Osteoblast (primary cell): ENCODE data around the gene KCNAB1. TPM values are rescaled to one million over a fixed set of nuclear protein-coding genes. Genes with fewer than 3 reads are reported as not detected.
"Not testable (repeated sequence)": the region's sequence is repeated elsewhere in the genome, so short reads cannot be mapped to it uniquely, and the experiment has no call there.

Experiments used
- DNase-seq: peaks from one replicate; pipeline ENCODE4 v3.0.0; 2011; ENCODE audit warnings: low spot score, mixed read lengths; ENCODE audit not compliant: insufficient read length; ENCODE audit errors: missing footprints
- H2AFZ ChIP-seq: 2 replicates; pipeline ENCODE4 v1.6.0; 2011; ENCODE audit warnings: mild to moderate bottlenecking, low read length
- H3K27ac ChIP-seq: 2 replicates; pipeline ENCODE4 v1.5.1; 2011; ENCODE audit warnings: mild to moderate bottlenecking, low read depth, low read length, moderate library complexity
- H3K27me3 ChIP-seq: 2 replicates; pipeline ENCODE4 v1.6.0; 2012; ENCODE audit warnings: mild to moderate bottlenecking, control low read depth, inconsistent platforms, low read length, moderate library complexity; ENCODE audit not compliant: insufficient read depth
- H3K36me3 ChIP-seq: 2 replicates; pipeline ENCODE4 v1.5.1; 2011; ENCODE audit warnings: mild to moderate bottlenecking, low read length, control low read depth, moderate library complexity; ENCODE audit not compliant: insufficient read depth
- H3K4me1 ChIP-seq: 2 replicates; pipeline ENCODE4 v1.5.1; 2011; ENCODE audit warnings: mild to moderate bottlenecking, low read length, control low read depth, moderate library complexity; ENCODE audit not compliant: insufficient read depth
- H3K4me2 ChIP-seq: 2 replicates; pipeline ENCODE4 v1.6.0; 2011; ENCODE audit warnings: mild to moderate bottlenecking, low read length; ENCODE audit not compliant: insufficient read depth
- H3K4me3 ChIP-seq: fragments of 200-600 bp; sonication (generic); 3 replicates; pipeline ENCODE4 v1.5.1; 2012; ENCODE audit warnings: mild to moderate bottlenecking, low read length, inconsistent platforms; ENCODE audit not compliant: insufficient read depth
- H3K79me2 ChIP-seq: 2 replicates; pipeline ENCODE4 v1.6.0; 2012; ENCODE audit warnings: mild to moderate bottlenecking, low read length, control low read depth, inconsistent platforms; ENCODE audit not compliant: insufficient read depth
- H3K9me3 ChIP-seq: 2 replicates; pipeline ENCODE4 v1.5.1; 2011; ENCODE audit warnings: low read depth, low read length, control low read depth
- H4K20me1 ChIP-seq: 2 replicates; pipeline ENCODE4 v1.6.0; 2012; ENCODE audit warnings: mild to moderate bottlenecking, low read length, control low read depth; ENCODE audit not compliant: insufficient read depth
- total RNA-seq: library from RNA; depleted of rRNA; stranded (reverse); fragments of >200 nt; gene quantifications from 2 replicates; pipeline ENCODE4 v1.2.3, GENCODE V29; 2012
- TF ChIP-seq, protein P1 (sequence below): IDR thresholded peaks from 2 replicates; pipeline ENCODE4 v1.5.1; 2011; ENCODE audit warnings: mild to moderate bottlenecking, low read depth, low read length, moderate library complexity; ENCODE audit errors: extremely low read depth

KCNAB1 gene
- total RNA-seq, 1 donor, result 0.36 TPM

DNA sequence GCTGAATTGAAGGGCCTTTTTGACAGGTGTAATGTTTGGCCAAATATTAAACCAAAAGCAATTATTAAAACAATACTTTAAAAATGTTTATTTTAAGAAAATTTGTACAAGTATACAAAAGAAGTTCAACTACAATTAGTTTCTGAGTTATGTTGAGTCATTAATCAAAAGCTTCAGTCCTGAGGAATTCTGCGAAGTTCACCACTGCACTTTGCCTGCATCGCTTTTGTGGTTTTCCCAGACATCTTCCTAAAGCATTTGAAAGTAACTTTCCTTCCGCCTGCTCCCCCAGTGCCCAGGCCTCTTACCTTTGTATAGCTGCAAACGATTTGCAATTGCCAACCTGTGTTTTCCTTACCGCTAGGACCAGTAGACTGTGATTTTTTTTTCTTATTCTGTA, 69.5 kb downstream of the KCNAB1 start:
- Histone ChIP-seq H3K4me1 (peaks cover 5% of the 10 kb centered on the region), H2AFZ (no peak overlapping the region), H3K9me3 (no peaks in the 10 kb centered on the region), H3K27ac (no peak overlapping the region), H3K4me2 (no peak overlapping the region), H3K36me3 (no peaks in the 10 kb centered on the region), H3K79me2 (no peaks in the 10 kb centered on the region), H4K20me1 (no peaks in the 10 kb centered on the region), H3K4me3 (no peak overlapping the region), H3K27me3 (no peaks in the 10 kb centered on the region)
- DNase-seq, result no peak
- TF ChIP-seq, protein P1, sequence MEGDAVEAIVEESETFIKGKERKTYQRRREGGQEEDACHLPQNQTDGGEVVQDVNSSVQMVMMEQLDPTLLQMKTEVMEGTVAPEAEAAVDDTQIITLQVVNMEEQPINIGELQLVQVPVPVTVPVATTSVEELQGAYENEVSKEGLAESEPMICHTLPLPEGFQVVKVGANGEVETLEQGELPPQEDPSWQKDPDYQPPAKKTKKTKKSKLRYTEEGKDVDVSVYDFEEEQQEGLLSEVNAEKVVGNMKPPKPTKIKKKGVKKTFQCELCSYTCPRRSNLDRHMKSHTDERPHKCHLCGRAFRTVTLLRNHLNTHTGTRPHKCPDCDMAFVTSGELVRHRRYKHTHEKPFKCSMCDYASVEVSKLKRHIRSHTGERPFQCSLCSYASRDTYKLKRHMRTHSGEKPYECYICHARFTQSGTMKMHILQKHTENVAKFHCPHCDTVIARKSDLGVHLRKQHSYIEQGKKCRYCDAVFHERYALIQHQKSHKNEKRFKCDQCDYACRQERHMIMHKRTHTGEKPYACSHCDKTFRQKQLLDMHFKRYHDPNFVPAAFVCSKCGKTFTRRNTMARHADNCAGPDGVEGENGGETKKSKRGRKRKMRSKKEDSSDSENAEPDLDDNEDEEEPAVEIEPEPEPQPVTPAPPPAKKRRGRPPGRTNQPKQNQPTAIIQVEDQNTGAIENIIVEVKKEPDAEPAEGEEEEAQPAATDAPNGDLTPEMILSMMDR, result no peak

DNA sequence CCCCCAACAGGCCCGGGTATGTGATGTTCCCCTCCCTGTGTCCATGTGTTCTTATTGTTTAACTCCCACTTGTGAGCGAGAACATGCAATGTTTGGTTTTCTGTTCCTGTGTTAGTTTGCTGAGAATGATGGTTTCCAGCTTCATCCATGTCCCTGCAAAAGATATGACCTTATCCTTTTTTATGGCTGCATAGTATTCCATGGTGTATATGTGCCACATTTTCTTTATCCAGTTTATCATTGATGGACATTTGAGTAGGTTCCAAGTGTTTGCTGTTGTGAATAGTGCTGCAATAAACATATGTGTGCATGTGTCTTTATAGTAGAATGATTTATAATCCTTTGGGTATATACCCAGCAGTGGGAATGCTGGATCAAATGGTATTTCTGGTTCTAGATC, 74.6 kb downstream of the KCNAB1 start:
- H3K27ac ChIP-seq, H4K20me1 ChIP-seq, H3K27me3 ChIP-seq, H3K79me2 ChIP-seq, H3K4me1 ChIP-seq, DNase-seq, H3K4me2 ChIP-seq, H3K4me3 ChIP-seq, H3K9me3 ChIP-seq, H3K36me3 ChIP-seq, H2AFZ ChIP-seq: not testable (repeated sequence)

DNA sequence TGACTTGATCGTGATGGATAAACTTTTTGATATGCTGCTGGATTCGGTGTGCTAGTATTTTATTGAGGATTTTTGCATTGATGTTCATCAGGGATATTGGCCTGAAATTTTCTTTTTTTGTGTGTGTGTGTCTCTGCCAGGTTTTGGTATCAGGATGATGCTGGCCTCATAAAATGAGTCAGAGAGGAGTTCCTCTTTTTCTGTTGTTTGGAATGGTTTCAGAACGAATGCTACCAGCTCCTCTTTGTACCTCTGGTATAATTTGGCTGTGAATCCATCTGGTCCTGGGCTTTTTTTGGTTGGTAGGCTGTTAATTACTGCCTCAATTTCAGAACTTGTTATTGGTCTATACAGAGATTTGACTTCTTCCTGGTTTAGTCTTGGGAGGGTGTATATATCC, 76.8 kb downstream of the KCNAB1 start:
- H3K36me3 ChIP-seq, H4K20me1 ChIP-seq, H2AFZ ChIP-seq, H3K4me2 ChIP-seq, DNase-seq, H3K27ac ChIP-seq, H3K4me1 ChIP-seq, H3K79me2 ChIP-seq, H3K9me3 ChIP-seq, H3K27me3 ChIP-seq, H3K4me3 ChIP-seq: not testable (repeated sequence)

DNA sequence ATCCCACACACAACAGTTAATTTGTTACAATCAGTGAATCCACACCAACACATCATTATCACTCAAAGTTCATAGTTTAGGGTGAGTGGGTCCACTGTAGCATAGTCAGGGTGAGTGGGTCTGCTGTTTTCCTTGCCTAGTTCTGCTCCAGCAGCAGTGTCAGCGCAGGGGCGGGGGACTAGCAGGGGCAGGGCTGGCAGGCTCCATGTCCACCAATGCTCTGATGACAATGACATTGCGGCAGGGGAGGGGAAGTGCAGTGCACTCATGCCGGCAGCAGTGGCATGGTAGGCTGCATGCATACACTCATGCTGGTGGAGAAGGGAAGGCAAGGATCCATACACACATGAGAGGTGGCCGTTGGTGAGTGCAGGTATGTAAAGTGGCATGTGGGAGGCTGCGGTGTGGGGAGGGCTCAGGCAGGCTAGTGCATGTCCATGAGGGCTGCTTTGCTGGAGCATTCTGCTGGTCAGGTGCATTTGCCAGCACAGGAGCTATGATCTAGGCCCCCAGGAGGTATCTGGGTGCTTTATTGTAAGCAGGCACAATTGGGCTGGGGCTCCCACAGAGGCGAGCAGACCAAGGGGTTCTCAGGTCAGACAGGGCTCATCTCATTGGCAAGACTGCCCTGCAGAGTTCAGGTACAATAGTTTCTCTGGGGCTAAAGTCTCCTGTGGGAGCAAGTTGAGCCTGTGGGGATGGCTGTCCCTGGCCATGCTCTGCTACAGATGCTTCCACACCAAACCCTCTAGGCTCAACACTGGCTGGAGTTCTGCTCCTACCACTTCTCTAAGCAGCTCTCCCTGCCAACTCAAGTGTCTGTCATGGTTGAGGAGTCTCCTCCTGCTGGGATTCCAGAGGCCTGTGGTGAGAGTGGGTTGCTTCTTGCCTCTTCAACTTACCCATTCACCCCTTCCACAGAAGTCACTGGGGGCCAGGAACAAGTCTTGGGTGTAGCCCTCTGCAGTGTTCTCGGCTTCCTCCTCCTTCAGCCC, 81.3 kb downstream of the KCNAB1 start:
- Histone ChIP-seq H3K4me2 (no peak overlapping the region), H2AFZ (no peak overlapping the region)
- no peak for DNase-seq

More for the DNA sequence above, 81.3 kb downstream of the KCNAB1 start:
- H3K4me3 ChIP-seq, result no peak overlapping the region
- H3K4me1 ChIP-seq, result peaks cover 15% of the 10 kb centered on the region
- H4K20me1 ChIP-seq, result no peaks in the 10 kb centered on the region
- H3K27ac ChIP-seq, result no peak overlapping the region
- no peaks in the 10 kb centered on the region for H3K36me3 ChIP-seq
- TF ChIP-seq, protein P1, result no peak
- H3K9me3 ChIP-seq, result no peaks in the 10 kb centered on the region
- H3K79me2 ChIP-seq, result no peaks in the 10 kb centered on the region
- no peaks in the 10 kb centered on the region for H3K27me3 ChIP-seq
